GM11168 (cell line): ENCODE measurements around the gene TFPI2.

Source experiments
- in situ Hi-C: fragments of 300-500 bp; cut with MboI; formaldehyde crosslinking; loops from one replicate; pipeline ENCODE4 v1.12.0; 2022; ENCODE audit warnings: low sequenced_read_pairs; ENCODE audit not compliant: unreplicated experiment

The TFPI2 gene

DNA sequence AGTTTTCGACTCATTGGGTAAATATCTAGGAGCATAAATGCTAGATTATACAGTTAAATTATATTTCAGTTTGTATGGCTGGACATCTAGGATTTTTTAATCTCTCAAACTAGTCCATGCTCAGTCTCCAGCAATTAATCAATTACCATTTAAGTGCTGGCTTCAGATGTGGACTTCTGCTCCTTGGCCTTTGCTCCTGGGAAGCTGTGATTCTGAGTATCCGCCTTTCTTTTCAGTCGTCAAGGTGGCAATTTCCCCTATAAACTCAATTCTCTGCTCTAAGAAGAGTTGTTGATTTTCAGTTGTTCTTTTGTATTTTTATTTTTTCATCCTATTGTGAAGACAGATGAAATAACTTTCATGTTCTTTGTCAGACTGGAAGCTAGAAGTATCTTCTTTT, 23.7 kb downstream of the TFPI2 start:
- in situ Hi-C loops = no loop called here

DNA sequence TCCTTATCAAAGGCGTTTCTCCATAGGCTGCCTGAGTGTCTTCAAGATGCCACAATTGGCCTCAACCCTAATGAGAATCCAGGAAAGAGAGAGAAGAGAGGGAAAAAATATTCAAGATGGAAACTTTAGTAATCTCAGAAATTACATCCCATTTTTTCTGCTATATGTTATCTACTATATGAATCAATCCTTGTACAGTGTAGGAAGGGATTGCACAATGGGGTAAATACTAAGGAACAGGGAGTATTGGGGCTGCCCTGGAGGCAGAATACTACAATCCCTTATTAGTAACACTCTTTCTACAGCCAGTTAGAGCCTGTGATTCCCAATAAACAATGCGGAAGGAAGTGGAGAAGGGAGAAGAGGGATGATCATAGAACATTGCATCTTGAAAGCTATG, 27.9 kb downstream of the TFPI2 start:
- in situ Hi-C loops = no loop called here

- in situ Hi-C loops = no loop called here
These were observed 29.1 kb downstream of the TFPI2 start for GRCh38 chr7:93861325-93861949.

DNA sequence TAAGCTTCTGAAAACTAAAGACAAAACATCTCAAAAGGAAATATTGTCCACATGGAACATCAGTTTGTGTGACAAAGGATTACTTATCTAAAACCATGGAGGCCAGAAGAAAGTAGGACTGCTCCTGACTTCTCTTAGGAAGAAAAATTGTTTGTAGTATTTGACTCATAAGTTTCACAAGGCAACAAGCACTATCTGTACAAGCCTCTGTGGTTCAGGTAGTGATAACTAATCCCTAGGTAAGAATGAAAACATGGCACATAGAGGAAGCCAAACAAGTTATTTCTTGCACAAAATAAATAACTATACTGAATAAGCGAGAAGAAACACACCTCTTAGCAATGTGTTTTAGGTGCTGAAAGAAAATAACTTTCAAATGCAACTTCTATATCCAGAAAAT, 30.3 kb downstream of the TFPI2 start:
- in situ Hi-C loops = no loop called here

GRCh38 chr7:93858857-93859256, 31.7 kb downstream of the TFPI2 start:
- in situ Hi-C loops = no loop called here

DNA sequence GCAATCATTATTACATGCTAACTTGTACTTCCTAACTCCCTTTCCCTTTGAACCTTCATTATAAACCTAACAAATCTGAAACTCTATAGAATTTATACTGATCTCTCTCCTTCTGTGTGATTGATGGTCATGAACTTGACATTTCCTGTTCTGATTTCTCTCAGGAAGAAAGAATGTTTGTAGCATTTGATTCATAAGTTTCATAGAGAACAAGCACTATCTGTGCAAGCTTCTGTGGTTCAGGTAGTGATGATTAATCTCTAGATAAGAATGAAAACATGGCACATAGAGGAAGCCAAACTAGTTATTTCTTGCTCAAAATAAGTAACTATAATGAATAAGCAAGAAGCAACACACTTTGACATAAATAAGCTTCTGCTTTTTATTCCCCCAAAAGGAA, 34.2 kb downstream of the TFPI2 start:
- in situ Hi-C loops = no loop called here

- in situ Hi-C loops = no loop called here
These were observed 34.8 kb downstream of the TFPI2 start for GRCh38 chr7:93855797-93856196.

- in situ Hi-C loops = no loop called here
These were observed 36.1 kb downstream of the TFPI2 start for GRCh38 chr7:93854480-93854879.

DNA sequence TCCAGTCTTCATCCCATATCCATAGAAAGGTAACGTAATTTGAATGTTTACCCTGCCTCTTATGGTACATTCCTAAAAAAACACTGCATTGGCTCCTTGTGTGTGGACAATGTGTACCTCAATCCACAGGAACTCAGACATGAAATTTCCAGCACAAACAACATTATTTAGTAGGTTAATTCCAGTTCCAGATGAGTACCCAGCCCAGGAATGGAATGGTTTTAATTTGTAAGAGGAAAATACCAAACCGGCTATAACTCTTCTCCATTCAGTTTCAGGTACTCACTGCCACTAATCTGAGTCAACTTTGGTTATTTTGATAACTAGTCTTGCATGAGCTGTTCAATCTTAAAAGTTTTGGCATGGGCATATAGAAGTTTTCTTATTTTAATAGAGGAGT, 39.0 kb downstream of the TFPI2 start:
- in situ Hi-C loops = no loop called here

DNA sequence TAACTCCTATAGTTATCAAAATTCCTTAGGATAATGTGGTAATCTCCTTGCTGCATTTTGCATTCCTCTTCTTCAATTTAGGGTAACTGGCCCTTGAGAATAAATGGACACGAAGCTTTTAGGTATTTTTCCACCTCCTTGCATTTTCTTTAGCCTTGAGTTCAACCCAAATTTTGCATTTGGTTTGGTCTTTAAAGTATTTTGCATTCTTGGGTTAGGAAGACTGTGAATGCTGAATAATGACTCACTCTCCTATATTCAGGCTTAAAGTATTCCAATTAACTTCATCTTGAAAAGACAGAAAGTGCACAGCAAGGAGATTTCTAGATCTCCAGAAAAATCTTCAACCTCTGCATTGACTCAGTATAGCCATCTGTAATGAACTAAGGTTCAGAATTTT, 47.3 kb downstream of the TFPI2 start:
- in situ Hi-C loops = no loop called here

GRCh38 chr7:93838966-93839365, 51.6 kb downstream of the TFPI2 start:
- in situ Hi-C loops = no loop called here

DNA sequence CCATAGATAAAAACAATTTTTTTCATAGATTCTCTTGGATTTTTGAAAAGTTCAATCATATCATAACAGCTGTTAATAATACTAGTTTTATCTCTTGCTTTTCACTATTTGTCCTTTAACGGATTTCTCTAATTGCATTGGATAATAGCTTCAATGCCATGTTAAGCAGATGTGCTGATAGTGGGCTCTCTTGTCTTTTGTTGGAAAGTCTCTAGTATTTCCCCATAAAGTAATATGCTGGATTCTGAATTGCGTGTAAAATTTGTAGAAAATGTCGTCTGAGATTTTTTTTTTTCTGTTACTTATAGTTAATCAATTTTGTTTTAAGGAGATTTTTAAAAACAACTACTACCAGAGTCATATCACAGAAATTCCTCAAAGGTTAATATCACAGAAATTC, 53.3 kb downstream of the TFPI2 start:
- in situ Hi-C loops = no loop called here

DNA sequence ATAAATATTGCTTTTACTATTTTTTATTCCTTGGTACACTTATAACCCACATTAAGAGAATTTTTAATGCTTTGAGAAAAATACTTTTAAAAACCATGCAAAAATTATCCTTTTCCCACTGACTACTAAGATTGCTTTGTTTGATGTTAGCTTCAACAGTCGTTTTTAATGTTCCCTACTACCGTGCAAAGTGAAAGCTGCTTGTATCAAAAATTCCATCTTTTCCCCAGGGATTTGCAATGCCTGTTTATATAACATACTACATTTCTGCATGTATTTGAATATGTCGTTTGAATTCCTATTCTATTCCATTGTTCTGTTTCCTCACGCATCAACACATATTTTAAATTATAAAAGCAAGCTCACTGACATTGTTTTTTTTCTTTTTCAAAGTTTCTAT, 54.4 kb downstream of the TFPI2 start:
- in situ Hi-C loops = no loop called here

DNA sequence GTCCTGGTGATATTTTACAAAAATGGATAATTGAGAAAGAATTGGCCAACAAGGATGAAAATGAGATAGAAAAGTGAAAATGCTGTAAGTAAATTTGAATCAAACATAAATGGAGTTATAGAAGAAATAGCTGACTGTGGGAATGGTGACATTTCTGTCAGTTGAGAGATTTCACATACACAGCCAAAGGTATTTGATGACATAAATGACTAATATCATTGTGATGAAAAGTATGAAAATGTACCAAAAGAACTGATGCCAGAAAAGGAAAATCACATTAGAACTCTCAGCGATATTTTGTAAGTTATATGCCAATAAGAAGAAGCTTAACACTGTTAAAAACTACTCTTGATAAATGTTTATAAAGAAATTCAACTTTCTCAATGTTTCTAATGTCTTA, 54.9 kb downstream of the TFPI2 start:
- in situ Hi-C loops = no loop called here
